Uterus (tissue), 2 donors: ENCODE measurements around the gene KRT15.

Experiments
- POLR2A ChIP-seq, 2 donors: fragments of 450-650 bp; IDR thresholded peaks; one replicate each; pipeline ENCODE4 v1.6.1; 2016; ENCODE audit warnings: antibody characterized with exemption in 2 of 2, mild to moderate bottlenecking in 1 of 2, moderate library complexity in 1 of 2
- TF ChIP-seq, protein P1 (sequence below), 4 experiments: fragments of 200-600 bp in 2 of 4; fragments of 450-650 bp in 2 of 4; sonication (generic) in 2 of 4; IDR thresholded peaks; one replicate each; pipeline ENCODE4 v1.5.1; 2016 to 2019; ENCODE audit warnings: antibody characterized with exemption in 4 of 4, mild to moderate bottlenecking in 2 of 4, moderate library complexity in 1 of 4

DNA sequence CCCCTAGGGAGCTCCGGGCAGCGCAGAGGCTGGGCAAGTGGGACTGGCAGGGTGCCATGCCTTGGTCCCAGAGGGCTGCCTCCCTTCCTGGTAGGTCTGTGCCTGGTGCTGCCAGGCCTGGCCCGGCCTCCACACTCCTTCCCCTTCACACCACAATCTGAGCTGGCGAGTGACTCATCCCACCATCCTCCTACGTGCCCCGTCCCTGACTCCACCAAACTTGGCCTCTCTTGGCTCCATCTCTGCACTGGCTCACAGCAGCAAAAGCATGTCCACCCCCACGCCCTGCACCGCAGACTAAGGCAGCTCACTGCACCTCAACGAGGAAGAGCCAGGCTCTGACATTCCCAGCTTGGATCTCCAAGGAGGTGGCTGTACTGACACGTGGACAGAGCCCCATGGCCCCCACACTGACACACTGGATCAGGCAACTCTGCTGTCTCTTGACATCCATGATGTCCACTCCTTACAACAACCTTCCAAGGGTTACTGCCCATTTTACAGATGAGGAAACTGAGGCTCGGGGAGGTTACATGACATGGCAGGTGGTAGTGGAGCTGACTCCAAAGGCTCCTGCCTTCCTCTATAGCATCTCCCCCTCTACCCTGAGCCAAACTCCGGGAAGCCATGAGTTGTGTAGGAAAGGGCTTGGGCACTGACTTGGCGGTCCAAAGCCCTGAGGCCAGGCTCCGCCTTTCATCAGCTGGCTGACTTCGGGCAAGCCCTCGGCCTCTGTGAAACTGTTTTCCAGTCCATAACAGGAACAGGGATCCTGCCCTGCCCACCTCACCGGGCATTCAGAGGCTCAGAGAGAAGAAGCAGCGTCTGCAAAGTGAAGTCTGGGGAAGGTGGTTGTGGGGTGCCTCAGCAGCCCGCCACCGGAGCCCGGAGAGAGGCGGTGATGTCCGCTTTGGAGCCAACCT lies 29.5 kb upstream of the KRT15 start:
- TF ChIP-seq, protein P1, sequence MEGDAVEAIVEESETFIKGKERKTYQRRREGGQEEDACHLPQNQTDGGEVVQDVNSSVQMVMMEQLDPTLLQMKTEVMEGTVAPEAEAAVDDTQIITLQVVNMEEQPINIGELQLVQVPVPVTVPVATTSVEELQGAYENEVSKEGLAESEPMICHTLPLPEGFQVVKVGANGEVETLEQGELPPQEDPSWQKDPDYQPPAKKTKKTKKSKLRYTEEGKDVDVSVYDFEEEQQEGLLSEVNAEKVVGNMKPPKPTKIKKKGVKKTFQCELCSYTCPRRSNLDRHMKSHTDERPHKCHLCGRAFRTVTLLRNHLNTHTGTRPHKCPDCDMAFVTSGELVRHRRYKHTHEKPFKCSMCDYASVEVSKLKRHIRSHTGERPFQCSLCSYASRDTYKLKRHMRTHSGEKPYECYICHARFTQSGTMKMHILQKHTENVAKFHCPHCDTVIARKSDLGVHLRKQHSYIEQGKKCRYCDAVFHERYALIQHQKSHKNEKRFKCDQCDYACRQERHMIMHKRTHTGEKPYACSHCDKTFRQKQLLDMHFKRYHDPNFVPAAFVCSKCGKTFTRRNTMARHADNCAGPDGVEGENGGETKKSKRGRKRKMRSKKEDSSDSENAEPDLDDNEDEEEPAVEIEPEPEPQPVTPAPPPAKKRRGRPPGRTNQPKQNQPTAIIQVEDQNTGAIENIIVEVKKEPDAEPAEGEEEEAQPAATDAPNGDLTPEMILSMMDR (IDR thresholded peaks at IDR 0.05) = no peak
- TF ChIP-seq POLR2A (IDR thresholded peaks at IDR 0.05) = peak in 1 of 2 donors; percentile 24
